RWPE2 (cell line): ENCODE results near the gene GBP5.

ENCODE experiments used
- ATAC-seq: fragments of 200-7000 bp; cut with Tn5 transposase; 3 replicates; pipeline ENCODE4 v1.9.1; 2021; ENCODE audit warnings: low read depth
- DNase-seq: peaks from one replicate; pipeline ENCODE4 v3.0.0-alpha.2; 2020; ENCODE audit warnings: low spot score
- H3K27ac ChIP-seq: fragments of 450-650 bp; 2 replicates; pipeline ENCODE4 v1.5.1; 2017; ENCODE audit warnings: mild to moderate bottlenecking; ENCODE audit not compliant: poor library complexity, severe bottlenecking
- H3K27me3 ChIP-seq: fragments of 250-450 bp; sonication (Bioruptor Pico); 2 replicates; pipeline ENCODE4 v1.5.1; 2021; ENCODE audit warnings: mild to moderate bottlenecking, moderate library complexity; ENCODE audit not compliant: insufficient read depth, poor library complexity, severe bottlenecking
- H3K36me3 ChIP-seq: fragments of 250-450 bp; sonication (Bioruptor Pico); 2 replicates; pipeline ENCODE4 v1.5.1; 2020; ENCODE audit warnings: low read depth, mild to moderate bottlenecking, moderate library complexity
- H3K4me1 ChIP-seq: fragments of 250-450 bp; sonication (Bioruptor Pico); 2 replicates; pipeline ENCODE4 v1.5.1; 2021; ENCODE audit warnings: mild to moderate bottlenecking, moderate library complexity; ENCODE audit not compliant: insufficient read depth, poor library complexity, severe bottlenecking
- H3K4me3 ChIP-seq: fragments of 250-450 bp; sonication (Bioruptor Pico); 2 replicates; pipeline ENCODE4 v1.5.1; 2021; ENCODE audit warnings: mild to moderate bottlenecking, moderate library complexity; ENCODE audit not compliant: severe bottlenecking
- H3K9me3 ChIP-seq: fragments of 250-450 bp; sonication (Bioruptor Pico); 2 replicates; pipeline ENCODE4 v1.5.1; 2021; ENCODE audit warnings: mild to moderate bottlenecking, moderate library complexity; ENCODE audit not compliant: severe bottlenecking
- TF ChIP-seq, protein P1 (sequence below): fragments of 450-650 bp; IDR thresholded peaks from one replicate; pipeline ENCODE4 v1.5.1; 2017; ENCODE audit warnings: mild to moderate bottlenecking, moderate library complexity; ENCODE audit not compliant: poor library complexity, severe bottlenecking

The GBP5 gene

DNA sequence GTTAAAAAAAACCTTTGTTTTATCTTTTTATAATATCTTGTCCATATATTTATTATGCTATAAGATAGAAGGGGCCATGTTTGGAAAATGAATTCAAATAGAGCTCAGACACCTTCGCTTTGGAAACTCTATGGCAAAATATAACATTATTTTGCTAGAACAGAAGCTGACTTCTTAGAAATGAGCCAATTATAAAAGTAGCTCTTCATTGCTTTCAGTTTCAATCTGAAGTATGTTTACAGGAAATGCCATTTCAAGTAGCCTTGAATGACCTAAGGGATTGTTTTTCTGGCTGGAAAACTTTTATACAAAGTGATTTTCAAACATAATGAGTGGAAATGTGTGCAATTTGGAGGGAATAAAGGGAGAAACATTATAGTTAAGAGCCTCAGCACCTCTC lies 37.8 kb upstream of the GBP5 start:
- no peak overlapping the region for H3K4me3 ChIP-seq
- DNase-seq = no peak
- TF ChIP-seq, protein P1, sequence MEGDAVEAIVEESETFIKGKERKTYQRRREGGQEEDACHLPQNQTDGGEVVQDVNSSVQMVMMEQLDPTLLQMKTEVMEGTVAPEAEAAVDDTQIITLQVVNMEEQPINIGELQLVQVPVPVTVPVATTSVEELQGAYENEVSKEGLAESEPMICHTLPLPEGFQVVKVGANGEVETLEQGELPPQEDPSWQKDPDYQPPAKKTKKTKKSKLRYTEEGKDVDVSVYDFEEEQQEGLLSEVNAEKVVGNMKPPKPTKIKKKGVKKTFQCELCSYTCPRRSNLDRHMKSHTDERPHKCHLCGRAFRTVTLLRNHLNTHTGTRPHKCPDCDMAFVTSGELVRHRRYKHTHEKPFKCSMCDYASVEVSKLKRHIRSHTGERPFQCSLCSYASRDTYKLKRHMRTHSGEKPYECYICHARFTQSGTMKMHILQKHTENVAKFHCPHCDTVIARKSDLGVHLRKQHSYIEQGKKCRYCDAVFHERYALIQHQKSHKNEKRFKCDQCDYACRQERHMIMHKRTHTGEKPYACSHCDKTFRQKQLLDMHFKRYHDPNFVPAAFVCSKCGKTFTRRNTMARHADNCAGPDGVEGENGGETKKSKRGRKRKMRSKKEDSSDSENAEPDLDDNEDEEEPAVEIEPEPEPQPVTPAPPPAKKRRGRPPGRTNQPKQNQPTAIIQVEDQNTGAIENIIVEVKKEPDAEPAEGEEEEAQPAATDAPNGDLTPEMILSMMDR = no peak

DNA sequence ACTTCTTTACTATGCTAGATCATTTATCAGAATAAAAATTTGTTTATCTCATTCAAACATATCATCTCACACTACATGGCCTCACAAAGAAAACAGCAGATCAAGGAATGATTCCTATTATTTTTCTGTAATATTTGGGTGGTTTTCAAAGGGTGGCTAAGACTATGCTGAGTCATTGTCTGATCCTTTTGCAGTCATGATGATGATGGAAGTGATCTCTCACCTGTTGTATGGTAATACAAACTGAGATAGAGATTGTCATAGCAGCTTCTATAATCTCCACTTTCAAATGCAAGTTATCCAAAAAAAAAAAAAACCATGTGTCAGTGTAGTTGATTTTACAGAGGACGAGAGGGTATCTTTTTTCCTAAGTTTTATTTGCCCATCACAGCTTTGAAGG lies 37.2 kb upstream of the GBP5 start:
- Histone ChIP-seq H3K4me3 (no peak overlapping the region), H3K27ac (peak overlapping the region; percentile 51), H3K4me1 (peaks cover 33% of the 10 kb centered on the region), H3K9me3 (no peaks in the 10 kb centered on the region), H3K27me3 (no peaks in the 10 kb centered on the region), H3K36me3 (no peaks in the 10 kb centered on the region)
- TF ChIP-seq, protein P1 = no peak
- DNase-seq (no peak), ATAC-seq (no peak)

More for the DNA sequence above, 37.8 kb upstream of the GBP5 start:
- H3K27ac ChIP-seq = peak overlapping the region; percentile 51
- H3K9me3 ChIP-seq = no peaks in the 10 kb centered on the region
- ATAC-seq = peak; percentile 35; the same call in 1 of the 3 replicates
- H3K4me1 ChIP-seq = peaks cover 33% of the 10 kb centered on the region
- H3K27me3 ChIP-seq = no peaks in the 10 kb centered on the region
- no peaks in the 10 kb centered on the region for H3K36me3 ChIP-seq

- Histone ChIP-seq H3K4me3 (no peak overlapping the region), H3K4me1 (peaks cover 20% of the 10 kb centered on the region), H3K9me3 (no peaks in the 10 kb centered on the region), H3K27me3 (no peaks in the 10 kb centered on the region), H3K36me3 (no peaks in the 10 kb centered on the region), H3K27ac (no peak overlapping the region)
- ATAC-seq = peak; percentile 42; the same call in 2 of the 3 replicates
- no peak for DNase-seq
- TF ChIP-seq, protein P1 = no peak
Observed at GRCh38 chr1:89306273-89306672, 33.6 kb upstream of the GBP5 start.

DNA sequence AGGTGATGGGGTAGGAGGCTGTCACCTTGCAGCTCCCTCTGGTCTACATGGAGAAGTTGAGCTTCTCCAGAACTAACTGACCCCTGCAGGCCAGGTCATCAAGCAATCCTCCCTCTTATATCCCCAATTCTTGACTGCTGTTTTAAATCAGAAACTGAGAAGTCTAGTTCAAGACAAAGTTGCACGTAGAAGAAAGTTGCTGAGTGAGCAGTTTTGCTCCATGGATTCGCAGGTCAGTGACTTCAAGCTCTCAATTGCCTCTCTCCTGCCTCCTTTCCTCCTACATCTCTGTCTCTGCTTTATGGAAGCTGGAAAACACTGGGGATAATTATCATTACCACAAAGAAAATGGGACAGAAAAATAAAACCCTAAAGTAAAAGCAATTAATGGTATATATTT lies 32.8 kb upstream of the GBP5 start:
- no peak overlapping the region for H3K4me3 ChIP-seq
- TF ChIP-seq, protein P1 = no peak
- H3K9me3 ChIP-seq = no peaks in the 10 kb centered on the region
- peaks cover 13% of the 10 kb centered on the region for H3K4me1 ChIP-seq
- H3K36me3 ChIP-seq = no peaks in the 10 kb centered on the region
- no peak for ATAC-seq
- H3K27ac ChIP-seq = no peak overlapping the region
- no peak for DNase-seq
- H3K27me3 ChIP-seq = no peaks in the 10 kb centered on the region

DNA sequence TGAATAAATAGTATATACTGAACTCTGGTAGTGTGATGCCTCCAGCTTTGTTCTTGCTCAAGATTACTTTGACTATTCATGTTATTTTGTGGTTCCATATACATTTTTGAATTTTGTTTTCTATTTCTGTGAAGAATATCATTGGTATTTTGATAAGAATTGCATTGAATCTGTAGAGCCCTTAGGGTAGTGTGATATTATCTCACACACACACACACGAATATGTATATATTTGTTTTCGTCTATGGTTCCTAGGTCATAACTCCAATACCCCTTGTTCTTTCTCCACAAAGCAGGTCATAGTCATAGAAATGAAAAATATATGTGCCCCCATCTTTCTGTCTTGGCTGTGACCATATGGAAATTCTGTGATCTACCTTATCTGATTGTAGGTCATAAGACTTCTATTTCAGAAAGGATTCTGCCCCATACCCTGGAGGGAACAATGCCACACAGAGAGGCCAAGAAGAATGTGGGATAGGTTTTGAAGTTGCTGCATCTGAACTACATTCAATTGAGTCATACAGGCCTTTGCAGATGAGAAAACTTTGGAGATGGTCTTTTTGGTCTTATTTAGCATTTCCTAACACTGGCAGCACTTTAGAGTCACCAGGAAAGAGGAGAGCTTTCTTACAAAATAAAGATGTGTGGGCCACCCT lies 32.0 kb upstream of the GBP5 start:
- Histone ChIP-seq H3K9me3 (no peaks in the 10 kb centered on the region), H3K27me3 (no peaks in the 10 kb centered on the region), H3K4me3 (no peak overlapping the region), H3K36me3 (no peaks in the 10 kb centered on the region), H3K4me1 (peaks cover 9% of the 10 kb centered on the region), H3K27ac (no peak overlapping the region)
- ATAC-seq (no peak), DNase-seq (no peak)
- TF ChIP-seq, protein P1 = no peak
